C1 segment of cervical spinal cord (tissue), 14 donors: Measurements from ENCODE around the gene PITX1.

Source experiments
- DNase-seq, 14 donors: peaks; one replicate each; lab custom pipeline; 2025; lab: John Stamatoyannopoulos, UW

Gene PITX1

DNA sequence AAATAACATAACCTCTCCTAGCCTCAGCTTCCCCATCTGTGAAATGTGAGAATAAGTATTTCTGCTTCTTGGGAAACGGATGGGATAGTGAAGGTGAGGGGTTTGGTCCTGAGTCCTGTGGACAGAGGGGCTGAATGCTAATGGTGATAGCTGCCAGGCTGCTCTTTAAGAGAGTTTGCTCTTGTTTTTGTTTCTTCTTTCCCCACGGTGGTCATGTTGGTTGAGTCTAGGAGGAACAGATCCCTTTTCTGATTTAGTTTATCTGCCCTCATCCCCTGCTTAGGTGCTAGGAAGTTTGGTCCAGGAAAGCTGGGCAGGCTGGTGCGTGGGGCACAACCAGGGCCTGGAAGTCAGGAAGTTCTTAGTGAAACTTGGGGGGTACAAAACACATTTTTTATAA is 7.7 kb upstream of the PITX1 start:
- DNase-seq: no peak

DNA sequence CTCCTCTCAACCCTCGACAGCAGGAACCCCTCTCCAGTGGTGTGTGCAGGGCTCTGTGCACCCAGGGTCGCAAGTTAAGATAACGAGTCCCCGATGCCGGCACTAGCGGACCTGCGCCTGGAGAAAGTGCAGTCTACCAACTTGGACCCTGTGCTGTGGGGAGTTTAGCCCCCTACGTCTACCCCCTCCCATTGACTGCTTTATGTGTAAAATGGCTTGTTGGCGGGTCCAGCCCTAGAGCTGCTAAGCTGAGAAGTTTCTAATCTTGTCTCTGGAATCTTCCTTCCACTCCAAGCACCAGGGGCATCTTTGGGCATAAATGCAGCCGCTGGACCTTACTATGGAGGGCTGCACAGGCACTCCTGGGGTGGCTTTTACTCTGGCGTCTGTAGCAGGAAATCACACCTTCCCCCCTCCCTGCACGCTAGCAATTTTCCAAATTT is 7.1 kb upstream of the PITX1 start:
- no peak for DNase-seq

DNA sequence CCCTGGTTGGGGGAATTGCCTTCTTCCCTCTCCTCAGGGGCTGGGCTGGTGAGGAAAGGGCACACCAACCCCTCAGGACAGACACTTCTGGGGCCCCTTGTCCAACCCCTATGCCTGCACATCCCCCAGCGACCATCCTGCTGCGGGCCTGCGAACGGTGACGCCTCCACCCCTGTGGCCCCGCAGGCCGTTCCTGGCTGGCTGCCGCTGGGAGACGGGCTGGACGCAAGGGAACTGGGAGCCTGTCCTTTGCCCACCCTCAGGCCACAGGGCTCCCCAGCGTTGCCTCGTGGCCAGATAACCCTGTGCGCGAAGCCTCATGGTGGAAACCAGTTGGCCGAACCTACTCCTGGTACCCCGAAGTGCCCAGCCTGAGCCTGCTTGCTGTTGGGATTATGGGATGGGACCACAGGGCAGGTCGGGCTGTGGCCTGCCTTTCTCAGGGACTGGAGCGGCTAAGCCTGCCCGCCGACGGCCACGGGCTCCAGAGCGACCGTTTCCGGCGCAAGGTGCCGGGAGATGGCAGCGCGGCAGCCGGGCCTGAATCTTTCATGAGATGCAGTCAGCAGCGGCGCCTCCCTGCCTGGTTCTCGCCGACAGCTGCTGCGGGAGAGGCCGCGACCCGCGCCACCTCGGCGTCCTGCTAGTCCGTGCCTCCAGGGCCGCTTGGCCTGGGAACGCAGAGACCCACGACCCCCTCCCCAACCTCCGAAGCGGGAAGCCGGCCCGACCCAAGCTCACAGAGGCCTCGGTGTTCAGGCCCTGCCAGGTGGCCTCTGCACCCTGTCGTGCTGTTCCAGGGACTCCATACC is 6.5 kb upstream of the PITX1 start:
- no peak for DNase-seq

DNA sequence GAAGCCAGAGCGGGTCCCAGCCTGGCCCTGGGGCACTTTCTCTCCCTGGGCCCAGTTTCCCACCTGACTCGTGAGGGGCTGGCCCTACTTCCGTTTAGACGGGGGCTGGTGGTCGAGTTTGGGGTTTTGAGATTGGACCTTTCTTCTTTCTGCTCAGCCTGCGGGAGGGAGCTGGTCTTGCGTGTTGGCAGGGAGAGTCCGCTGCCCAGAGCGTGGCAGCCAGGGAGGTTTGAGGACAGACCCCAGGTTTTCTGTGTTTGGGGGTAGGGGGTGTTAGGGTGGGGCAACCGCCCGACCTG is 6.0 kb upstream of the PITX1 start:
- no peak for DNase-seq

DNA sequence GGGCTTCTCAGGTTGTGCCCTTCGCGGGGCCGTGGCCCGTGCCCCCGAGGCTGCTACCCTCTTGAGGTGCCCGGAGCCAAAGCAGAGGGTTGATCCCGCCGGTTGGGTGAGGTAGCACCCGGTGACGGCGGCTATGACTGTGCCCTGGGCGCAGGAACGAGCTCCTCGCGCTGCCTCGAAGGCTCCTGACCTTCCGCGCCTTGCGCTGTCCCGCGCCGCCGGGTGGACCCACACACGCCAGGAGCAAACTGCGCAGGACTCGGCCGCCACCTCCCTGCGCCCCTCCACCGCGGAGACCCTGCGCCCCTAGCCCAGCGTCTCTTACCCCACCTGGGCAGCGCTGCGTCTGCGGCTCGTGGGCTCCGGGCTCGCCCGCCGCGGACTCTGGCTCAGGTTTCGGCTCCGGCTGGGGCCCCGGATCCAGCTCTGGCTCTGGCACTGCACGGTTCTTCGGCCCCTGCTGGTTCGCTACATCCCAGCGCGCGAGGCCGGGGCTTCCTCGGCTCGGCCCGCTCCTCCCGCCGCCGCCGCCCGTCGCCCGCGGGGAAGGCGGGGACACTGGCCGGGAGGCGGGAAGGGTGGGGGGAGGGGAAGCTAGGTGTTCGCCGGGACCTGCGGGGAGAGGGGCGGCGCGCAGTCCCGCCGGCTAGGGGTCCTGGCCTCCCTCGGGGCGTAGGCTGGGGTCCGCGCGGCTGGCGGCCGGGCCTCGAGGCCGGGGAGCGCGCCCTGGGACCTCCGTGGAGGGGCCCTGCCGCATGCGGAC is 5.4 kb upstream of the PITX1 start:
- DNase-seq: no peak

DNA sequence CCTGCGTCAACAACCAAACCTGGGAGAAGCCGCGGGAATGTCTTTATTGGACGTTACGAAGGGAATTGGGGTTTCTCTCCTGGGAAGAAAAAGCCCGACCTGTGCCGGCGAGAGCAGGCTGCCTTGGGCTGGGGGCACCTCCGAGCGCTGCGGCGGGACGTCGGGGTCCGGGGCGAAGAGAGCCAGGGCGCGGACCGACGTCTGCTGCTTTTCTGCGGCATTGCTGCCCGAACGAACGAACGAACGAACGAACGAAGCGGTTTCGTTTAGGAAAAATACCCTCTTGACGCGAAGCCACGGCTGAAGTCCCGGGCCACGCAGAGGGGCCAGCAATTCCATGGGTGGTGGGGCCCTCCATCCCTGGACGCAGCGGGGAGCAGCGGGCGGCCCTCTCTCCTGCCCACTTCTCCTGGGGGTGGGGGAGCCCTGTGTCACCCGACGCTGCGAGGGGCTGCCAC is 4.8 kb upstream of the PITX1 start:
- DNase-seq: no peak

DNA sequence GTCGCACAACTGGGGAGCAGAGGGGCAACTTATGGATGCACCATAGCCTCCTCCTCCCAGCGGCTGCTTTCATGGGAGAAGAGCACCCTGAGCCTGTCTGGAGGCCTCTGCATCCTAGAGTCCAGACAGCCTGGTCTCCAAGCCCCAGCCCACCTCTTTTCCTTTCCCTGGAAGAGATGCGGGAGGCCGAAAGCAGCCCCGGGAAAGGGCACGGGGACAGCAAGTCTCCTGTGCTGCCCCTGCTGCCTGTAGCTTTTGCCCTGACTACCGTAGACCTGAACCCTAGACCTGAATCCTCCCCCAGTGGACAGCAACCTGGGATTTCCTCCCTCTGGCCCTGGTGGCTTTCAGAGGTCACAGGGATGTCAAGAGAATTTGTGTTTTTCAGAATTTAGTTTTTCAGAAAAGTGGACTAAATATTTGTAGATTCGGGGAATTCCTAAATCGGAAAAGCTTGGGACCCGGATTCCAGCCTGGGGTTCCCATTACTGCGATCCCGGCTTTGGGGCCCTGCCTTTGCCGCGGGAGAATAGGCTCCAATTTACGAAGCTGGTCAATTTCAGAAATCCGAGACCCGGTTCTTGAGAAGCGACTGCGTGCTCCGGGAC is 4.3 kb upstream of the PITX1 start:
- DNase-seq: no peak

DNA sequence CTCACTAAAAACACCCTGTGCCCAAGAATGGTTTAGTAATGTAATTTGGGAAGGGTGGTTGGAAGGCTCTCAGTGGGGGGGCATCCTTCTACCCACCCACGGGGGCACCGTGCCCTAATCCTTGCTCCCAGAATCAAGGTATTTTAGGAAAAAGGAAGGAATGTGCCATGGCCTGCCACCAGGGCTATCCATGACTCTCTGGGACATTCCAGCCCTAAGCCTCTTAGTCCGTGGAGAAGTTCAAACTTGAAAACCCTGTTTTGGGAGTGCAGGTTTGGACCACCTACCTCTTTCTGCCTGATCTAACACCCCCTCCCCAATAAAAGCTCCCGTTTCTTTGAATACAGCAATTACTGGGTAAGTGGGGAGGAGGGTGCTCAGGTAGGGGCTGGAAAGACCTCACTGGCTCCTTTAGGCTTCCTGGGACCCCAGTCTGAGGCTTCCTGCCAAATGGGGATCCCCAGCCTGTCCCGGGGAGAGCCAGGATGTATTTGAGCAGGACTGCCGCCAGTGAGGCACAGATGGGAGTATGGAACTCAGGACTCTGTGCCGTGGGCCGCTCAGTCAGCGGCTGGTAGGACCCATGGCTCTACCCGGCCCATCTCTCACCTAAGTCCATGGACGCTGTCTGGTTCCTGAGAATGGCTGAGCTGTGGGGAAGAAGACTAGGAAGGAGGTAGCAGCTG is 3.6 kb upstream of the PITX1 start:
- DNase-seq: no peak

DNA sequence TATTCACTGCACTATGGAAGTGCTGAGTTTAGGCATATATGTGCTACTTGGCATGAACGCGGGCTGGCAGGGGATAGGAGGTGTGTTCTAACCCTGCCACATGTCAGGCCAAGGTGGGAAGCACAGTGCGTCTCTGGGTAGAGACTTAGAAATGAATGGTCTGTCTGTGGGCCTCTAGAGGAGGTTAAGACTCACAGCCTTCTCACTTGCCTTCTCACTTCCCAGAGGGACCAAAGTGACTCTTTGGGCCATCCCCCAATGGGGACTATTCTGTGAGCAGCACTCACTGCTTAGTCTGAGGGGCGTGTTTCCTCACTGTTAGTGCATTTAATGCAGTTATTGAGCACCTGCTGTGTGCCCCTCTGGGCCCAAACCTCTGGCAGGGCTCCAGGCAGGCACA is 2.4 kb upstream of the PITX1 start:
- no peak for DNase-seq

DNA sequence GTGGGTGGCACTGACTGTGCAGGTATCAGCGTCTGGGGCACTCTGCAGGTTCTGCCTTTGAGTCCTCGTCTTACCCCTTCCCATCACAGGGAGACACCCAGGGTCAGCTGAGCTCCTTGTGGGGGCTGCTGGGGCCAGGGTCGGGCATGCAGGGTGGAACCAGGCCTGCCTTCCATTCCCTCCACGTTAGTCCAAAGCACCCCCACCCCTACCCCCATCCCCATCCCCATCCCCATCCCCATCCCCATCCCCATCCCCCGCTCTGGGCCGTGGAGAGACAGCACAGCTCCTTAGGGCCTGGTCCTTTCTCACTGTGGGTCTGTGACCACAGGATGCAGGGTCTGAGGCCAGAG is 1.6 kb upstream of the PITX1 start:
- DNase-seq: no peak

DNA sequence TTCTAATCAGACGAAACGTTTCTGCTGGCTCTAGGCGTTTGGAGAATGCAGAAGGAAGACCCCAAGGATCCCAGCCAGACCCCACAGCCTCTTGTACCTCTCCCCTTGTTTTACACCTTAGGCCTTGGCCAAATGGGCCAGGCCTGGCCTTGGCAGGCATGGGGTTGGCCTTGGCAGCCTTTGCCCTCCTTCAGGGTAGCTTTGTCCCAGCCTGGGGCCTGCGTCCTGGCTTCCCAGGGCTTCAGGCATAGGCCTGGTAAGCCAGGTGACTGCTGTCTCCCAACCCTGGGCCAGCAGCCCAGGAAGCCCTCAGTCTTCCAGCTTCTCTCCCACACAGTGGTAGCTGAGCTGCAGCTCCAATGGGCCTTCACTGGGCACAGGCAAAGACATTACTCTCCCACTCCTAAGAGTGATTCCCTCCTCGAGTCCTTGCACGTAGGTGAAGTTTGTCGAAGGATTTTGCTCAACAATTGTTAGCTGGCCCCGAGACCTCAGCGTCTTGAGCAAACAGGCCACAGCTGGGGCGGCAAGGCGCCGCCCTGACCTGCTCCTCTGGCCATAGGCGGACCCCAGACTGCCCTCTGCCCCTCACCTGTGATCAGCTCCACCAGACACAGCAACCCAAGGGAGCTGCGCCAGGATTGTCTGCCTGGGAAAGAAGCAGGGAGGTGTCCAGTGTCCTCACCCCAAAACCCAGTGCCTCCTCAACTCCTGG is 1.1 kb upstream of the PITX1 start:
- DNase-seq: no peak

DNA sequence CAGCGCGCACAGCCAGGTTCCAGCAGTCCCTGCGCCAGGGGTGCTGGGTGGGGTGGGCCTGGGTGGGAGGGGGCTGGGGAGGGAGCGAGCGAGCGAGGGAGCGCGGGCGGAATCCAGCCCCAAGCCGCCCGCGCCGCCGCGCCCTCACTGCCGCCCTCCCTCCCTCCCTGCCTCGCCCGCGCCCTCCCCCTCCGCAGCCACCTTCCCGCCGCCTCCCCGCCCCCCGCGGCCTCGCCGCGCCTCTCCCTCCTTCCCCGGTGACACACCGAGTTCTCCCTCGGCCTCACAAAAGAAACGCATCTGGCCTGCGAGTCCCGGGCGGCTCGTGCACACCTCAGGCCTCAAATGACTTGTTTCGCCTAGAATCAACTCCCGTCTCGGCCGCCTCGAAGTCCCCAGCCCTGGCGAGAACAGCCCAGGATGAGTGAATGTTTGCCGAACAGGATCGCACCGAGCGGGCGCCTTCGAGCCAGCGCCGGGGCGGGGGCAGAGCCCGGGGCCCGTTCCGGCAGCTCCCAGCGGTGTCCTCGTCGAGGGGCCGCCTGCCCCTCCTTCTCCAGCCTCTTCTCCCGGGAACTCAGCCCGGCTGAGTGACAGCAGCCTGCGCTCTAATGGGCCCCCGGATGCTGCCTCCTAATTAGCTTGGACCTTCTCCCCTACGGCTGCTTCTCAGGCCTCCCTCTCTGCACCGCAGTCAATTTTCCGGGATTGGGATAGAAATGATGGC is 371 bp upstream of the PITX1 start:
- DNase-seq: no peak

DNA sequence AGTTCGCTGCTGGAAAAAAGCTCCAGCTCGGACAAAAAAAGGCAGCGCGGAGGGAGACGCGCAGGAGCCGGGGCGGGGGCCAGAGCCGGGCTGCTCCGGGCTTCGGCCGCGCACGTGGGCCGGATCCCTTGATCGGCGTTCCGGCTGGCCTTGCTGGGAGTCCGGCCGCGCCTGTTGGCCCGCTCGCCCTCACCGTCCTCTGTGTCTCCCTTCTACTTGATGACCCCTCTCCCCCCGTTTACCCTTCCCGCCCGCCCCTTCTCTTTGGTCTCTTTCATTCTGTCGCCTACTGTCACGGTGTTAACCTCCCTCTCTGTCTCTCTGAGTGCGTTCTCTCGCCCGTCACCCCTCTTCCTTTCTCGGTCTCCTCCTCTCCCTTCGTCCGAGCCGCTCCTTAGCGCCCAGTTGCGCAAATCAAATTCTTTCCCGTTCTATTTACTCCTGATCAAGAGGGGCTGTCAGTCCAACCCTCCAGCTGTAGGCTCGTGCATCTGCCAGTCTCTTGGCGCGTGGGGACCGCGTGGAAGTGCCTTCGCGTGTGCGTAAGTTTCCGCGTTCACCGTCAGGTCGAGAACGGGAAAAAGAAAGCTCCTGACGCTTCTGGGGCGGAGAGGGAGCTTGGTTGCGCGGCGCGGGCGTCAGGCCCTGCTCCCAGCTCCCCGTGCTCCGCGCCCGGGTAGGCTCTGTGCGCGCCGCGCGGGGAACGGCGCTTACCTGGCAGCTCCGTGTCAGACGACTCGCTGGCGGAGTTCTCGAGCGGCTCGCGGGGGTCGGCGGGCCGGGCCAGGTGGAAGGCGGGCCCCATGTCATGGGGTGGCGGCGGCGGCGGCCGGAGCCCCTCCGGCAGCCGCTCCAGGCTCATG is 798 bp downstream of the PITX1 start:
- DNase-seq: no peak

DNA sequence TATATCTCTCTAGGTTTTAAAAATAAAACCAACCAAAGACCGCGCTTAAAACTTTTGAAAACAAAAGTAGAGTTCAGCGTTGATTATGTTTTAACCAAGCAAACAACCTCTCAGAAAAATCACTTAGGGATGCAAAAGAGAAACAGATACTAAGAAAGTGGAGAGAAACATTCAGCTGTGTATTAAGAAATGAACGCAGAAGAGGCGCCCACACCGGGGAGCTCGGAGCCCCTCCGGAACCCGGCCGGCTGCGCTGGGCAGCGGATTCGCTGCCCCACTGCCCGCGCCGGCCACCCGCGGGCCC is 1.4 kb downstream of the PITX1 start:
- no peak for DNase-seq

DNA sequence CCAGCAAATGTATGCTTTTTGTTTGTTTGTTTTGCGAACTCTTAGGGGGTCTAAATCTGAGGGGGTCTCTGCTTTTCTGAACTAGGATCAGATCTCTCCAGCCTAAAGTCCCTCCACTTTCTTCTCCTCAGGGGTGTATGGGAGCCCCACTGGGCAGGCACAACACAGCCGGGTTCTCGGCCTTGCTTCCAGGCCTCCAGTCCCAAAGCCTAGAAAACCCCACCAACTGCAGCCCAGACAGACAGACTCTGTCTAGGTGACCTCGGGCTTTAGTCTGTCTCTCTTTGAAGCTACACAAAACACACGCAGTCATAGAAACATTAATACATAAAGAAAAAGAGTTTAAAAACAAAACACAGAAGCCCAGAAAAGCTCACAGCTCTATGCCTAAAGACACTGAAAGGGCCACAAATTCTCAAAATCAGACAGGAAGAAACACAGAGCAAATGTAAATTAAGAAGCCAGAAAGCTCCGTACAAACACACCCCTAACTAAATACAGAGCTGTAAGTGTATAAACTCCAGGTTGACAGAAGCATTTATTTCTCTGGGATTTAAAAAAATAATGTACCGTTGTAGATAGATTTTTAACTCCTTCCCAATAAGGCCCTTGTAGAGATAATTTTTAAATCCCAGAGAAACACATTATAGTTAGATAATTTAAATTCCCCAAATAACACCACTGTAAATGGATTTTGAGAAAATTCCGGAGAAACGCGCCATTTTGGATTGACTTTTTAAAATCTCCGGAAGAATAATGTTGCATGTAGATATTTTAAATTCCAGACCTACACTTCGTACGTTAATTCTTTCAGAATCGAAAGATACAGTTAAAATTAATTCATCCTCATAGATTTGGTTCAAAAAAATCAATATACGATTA is 2.0 kb downstream of the PITX1 start:
- DNase-seq: no peak

DNA sequence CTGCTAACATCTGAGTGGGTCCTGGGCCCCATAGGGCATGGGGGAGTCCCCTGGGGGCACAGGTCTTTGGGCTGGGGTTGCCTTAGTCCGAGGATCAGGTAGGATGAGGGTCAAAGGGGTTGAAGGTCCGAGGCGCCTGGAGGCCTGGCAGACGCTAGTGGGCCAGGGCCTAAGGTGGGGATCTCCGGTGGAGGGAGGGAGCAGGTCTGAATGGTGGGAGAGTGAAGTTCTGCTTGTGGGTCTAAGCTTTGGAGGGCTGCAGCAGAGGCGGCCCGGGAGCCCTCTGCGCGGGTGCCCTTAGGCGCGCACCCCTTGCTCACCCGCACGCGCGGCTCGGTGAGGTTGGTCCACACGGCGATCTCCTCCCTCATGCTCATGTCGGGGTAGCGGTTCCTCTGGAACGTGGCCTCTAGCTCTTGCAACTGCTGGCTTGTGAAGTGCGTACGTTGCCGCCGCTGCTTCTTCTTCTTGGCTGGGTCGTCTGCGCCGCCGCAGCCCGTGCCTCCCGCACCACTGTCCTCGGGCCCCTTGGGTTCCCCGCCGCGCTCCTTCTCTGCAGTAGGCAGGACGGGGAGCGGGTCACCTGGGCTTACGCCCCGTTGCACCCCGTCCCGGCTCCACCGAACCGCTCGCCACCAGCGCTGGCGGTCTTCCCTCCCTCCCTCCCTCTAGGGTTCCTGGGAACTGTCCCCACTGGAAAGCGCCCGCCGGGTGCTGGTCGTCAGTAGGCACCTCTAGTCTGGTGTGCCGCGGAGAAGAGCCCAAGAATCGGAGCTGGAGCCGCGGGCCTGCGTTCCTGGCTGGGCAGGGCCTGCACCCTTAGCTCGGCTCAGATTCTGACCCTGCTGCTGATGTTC is 2.8 kb downstream of the PITX1 start:
- no peak for DNase-seq

DNA sequence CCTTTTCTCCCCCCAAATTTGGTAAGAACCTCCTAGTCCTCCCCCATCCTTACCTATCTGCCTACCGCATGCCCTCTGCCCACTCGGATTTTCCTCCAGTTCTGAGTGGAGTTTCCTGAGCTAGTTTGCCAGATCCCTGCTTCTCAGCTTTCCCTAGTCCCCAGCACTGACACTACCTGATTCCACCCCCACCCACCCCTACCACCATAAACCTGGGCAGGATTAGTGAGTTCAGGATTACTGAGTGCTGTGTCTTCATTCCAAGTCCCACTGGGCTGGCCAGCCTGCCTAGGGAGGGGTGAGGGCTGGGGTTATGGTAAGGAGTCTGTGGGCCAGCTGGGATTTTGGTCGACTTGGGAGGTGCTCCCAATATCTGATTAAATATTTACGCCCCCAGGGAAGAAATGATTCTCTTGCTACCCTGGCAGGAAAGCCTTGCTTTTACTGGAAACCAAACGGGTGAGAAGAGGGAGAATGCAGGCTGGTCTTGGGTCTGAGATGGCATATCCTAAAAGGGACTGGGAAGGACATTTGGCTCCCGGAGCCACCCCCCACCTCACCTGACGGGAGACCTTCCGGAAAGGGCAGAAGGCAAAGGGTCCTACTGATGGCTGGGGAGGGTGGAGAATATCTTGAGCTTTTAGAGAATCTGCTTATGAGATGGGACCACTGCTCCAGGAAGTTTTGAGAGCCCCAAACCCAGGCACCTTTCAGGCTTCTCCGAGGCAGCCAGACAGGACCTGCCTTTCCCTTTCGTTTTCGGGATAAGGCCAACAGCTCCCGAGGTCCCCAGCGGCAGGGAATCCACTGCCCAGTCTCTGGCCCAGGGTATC is 3.7 kb downstream of the PITX1 start:
- DNase-seq: no peak
